MG63 (cell line): ENCODE measurements around the gene RASA2. TPM values are rescaled to one million over a fixed set of nuclear protein-coding genes. Genes with fewer than 3 reads are reported as not detected.
A peak's percentile ranks its signal among the peaks of the same experiment; 100 is the strongest.
"Not testable (repeated sequence)": the region's sequence is repeated elsewhere in the genome, so short reads cannot be mapped to it uniquely, and the experiment has no call there.

Experiments used
- DNase-seq: peaks from one replicate; pipeline ENCODE4 v3.0.0-alpha.2; 2020
- H3K27me3 ChIP-seq: fragments of 250-450 bp; sonication (Bioruptor Pico); 2 replicates; pipeline ENCODE4 v1.5.1; 2020; ENCODE audit warnings: mild to moderate bottlenecking, moderate library complexity
- H3K36me3 ChIP-seq: fragments of 250-450 bp; sonication (Bioruptor Pico); 2 replicates; pipeline ENCODE4 v1.5.1; 2020; ENCODE audit warnings: mild to moderate bottlenecking, moderate library complexity
- H3K4me3 ChIP-seq: fragments of 250-450 bp; sonication (Bioruptor Pico); 2 replicates; pipeline ENCODE4 v1.5.1; 2020; ENCODE audit warnings: mild to moderate bottlenecking, moderate library complexity
- H3K9me3 ChIP-seq: fragments of 250-450 bp; sonication (Bioruptor Pico); 2 replicates; pipeline ENCODE4 v1.5.1; 2020; ENCODE audit warnings: mild to moderate bottlenecking, moderate library complexity
- total RNA-seq: library from RNA; depleted of rRNA; stranded (reverse); fragments of >200 nt; shearing (Covaris generic); gene quantifications from 2 replicates; pipeline ENCODE4 v1.2.3, GENCODE V29; 2014; ENCODE audit warnings: low replicate concordance

Gene RASA2
- total RNA-seq, 1 experiment from 2014 or later, result 10.0 TPM

GRCh38 chr3:141625506-141625905 lies 138.7 kb downstream of the RASA2 start:
- no peaks in the 10 kb centered on the region for H3K27me3 ChIP-seq
- H3K9me3 ChIP-seq, result peaks cover 19% of the 10 kb centered on the region
- no peaks in the 10 kb centered on the region for H3K36me3 ChIP-seq
- H3K4me3 ChIP-seq, result no peak overlapping the region
- DNase-seq, result peak; percentile 65

- H3K4me3 ChIP-seq, H3K36me3 ChIP-seq, H3K27me3 ChIP-seq, DNase-seq: not testable (repeated sequence)
- peaks cover 21% of the 10 kb centered on the region for H3K9me3 ChIP-seq
These were observed 141.5 kb downstream of the RASA2 start for GRCh38 chr3:141628334-141628733.

DNA sequence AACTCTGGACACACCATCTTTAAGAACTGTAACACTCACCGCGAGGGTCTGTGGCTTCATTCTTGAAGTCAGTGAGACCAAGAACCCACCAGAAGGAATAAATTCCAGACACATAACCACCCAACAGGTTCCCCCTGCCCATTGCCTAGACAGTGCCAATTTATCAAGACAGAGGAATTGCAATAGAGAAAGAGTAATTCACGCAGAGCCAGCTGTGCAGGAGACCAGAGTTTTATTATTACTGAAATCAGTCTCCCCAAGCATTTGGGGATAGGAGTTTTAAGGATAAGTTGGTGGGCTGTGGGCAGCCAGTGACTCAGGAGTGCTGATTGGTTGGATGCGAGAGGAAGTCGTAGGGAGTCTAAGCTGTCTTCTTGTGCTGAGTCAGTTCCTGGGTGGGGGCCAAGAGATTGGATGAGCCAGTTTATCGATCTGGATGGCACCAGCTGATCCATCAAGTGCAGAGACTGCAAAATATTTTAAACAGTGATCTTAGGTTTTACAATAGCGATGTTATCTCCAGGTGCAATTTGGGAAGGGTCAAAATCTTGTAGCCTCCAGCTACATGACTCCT lies 142.1 kb downstream of the RASA2 start:
- not testable (repeated sequence) for H3K27me3 ChIP-seq, H3K36me3 ChIP-seq, DNase-seq, H3K4me3 ChIP-seq
- peaks cover 21% of the 10 kb centered on the region for H3K9me3 ChIP-seq

- Histone ChIP-seq H3K4me3 (no peak overlapping the region), H3K9me3 (peaks cover 21% of the 10 kb centered on the region)
- DNase-seq, result no peak
These were observed 143.1 kb downstream of the RASA2 start for GRCh38 chr3:141629976-141630375.

GRCh38 chr3:141632779-141633374 lies 146.1 kb downstream of the RASA2 start:
- Histone ChIP-seq H3K36me3 (no peaks in the 10 kb centered on the region), H3K9me3 (peaks cover 21% of the 10 kb centered on the region), H3K4me3 (no peak overlapping the region), H3K27me3 (no peaks in the 10 kb centered on the region)
- DNase-seq, result no peak

More at GRCh38 chr3:141629976-141630375, 143.1 kb downstream of the RASA2 start:
- Histone ChIP-seq H3K36me3 (no peaks in the 10 kb centered on the region), H3K27me3 (no peaks in the 10 kb centered on the region)

- no peak overlapping the region for H3K4me3 ChIP-seq
- DNase-seq, result no peak
- H3K9me3 ChIP-seq, result no peaks in the 10 kb centered on the region
- H3K36me3 ChIP-seq, result no peaks in the 10 kb centered on the region
- H3K27me3 ChIP-seq, result no peaks in the 10 kb centered on the region
These were observed 155.4 kb downstream of the RASA2 start for GRCh38 chr3:141642215-141642614.

DNA sequence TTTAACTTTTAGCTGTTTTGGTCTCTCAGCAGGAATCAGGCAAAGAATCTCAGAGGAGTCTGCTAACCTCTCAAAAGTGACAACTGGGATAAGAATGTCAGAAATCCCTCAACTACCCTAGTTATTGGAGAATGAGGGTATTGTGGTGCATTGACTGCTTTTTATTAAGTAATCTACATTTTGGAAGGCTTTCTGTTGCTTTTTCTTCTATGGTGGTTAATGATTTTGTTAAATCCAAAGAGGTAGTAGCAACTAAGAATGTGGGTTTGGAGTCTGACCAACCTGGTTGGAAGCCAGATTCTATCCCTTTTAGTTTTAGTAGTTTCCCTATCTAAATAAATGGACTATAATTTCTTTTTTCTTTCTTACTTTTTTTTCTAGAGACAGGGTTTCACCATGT lies 156.6 kb downstream of the RASA2 start:
- no peaks in the 10 kb centered on the region for H3K36me3 ChIP-seq
- no peaks in the 10 kb centered on the region for H3K9me3 ChIP-seq
- no peaks in the 10 kb centered on the region for H3K27me3 ChIP-seq
- DNase-seq, result peak; percentile 53
- H3K4me3 ChIP-seq, result no peak overlapping the region

DNA sequence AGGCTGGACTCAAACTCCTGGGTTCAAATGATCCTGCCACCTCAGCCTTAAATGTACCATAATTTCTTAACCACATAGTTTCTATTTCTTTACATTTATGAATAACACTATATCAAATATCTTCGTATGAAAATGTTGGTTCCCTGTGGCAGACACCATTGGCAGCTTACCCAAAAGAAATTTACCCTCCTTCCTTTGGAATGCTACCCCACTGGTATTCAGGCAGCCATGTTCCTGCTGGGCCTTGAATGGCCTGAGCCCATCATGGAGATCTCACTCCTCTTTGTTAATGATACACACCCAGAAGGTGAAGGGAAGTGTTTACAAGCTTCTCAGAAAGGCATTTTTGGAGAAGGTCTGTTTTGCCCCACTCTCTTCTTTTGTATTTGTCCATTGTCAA lies 157.0 kb downstream of the RASA2 start:
- no peak for DNase-seq

DNA sequence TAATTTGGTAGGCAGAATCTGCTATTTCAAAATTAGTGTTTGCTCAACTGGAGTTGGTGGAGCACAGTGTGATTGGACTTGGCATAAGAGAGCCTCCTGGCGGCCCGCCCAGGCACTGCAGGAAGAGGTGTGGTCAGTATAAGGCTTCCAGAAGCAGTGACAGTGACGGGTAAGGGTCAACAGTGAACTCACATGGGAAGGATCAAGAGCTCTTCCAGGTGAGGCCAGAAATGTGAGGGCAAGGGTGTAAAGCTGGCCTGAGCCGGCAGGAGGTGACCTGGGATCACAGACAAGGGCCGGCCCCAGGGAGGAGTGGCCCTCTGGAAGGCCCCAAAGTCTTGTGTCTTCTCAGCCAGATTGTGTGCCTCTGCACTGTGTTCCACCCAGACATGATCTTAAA lies 158.1 kb downstream of the RASA2 start:
- Histone ChIP-seq H3K4me3 (no peak overlapping the region), H3K9me3 (no peaks in the 10 kb centered on the region), H3K27me3 (no peaks in the 10 kb centered on the region), H3K36me3 (no peaks in the 10 kb centered on the region)
- peak; percentile 72 for DNase-seq

More for the DNA sequence above, 157.0 kb downstream of the RASA2 start:
- Histone ChIP-seq H3K36me3 (no peaks in the 10 kb centered on the region), H3K27me3 (no peaks in the 10 kb centered on the region), H3K9me3 (no peaks in the 10 kb centered on the region), H3K4me3 (no peak overlapping the region)

GRCh38 chr3:141646760-141647561 lies 160.1 kb downstream of the RASA2 start:
- Histone ChIP-seq H3K27me3 (no peaks in the 10 kb centered on the region), H3K9me3 (no peaks in the 10 kb centered on the region), H3K4me3 (no peak overlapping the region), H3K36me3 (no peaks in the 10 kb centered on the region)
- peak; percentile 66 for DNase-seq

DNA sequence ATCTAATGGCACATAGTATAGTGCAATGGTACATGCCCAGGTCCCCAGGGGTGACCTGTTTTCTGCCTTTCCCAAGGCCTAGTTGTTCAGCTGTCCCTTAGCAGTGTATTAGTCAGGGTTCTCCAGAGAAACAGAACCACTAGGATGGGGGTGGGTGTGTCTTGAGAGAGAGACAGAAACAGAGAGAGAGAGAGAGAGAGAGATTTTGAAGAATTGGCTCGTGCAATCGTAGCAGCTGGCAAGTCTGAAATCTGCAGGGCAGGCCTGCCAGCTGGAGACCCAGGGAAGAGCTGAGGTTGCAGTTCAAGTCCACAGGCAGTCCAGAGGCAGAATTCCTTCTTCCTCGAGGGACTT lies 160.7 kb downstream of the RASA2 start:
- Histone ChIP-seq H3K9me3 (no peaks in the 10 kb centered on the region), H3K36me3 (no peaks in the 10 kb centered on the region), H3K4me3 (no peak overlapping the region), H3K27me3 (no peaks in the 10 kb centered on the region)
- no peak for DNase-seq

DNA sequence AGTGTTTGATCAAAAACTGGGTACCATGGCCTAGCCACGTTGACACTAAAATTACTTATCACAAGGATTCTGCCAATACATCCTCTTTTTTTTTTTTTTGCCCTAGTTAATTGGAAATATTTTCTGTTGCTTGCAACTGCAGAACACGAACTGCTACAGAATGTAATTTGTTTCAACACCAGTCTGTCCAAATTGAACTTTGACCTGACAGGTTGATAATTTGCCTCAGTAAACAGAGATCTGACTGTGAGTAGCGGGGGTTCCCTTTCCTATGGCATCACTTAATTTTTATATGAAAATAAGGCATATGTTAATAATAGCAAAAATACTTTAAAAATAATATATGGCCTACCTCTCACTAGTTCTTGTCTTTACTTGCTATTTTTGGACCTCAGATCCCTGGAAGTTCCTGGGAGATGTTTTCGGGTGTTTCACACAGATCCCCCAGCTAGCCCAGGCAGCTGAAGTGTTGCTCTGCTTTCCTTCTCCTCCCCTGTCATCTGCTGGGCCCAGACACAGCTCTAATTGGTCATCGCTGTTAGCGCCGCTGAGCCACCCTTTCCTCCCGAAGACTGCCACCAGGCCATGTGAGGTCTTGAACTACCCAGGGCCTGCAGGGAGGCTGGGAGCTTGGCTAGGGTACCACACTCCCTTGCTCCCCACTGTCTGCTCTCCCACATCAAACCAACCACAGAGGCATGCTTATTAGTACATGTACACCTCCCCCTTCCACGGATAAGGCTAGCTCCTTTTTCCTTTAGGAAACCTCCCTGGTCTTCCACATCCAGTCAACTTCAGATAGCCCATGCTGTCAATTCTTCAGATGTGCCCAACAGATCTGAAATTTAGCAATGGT lies 161.5 kb downstream of the RASA2 start:
- DNase-seq, result no peak
- no peak overlapping the region for H3K4me3 ChIP-seq
- no peaks in the 10 kb centered on the region for H3K9me3 ChIP-seq
- no peaks in the 10 kb centered on the region for H3K36me3 ChIP-seq
- no peaks in the 10 kb centered on the region for H3K27me3 ChIP-seq

GRCh38 chr3:141649871-141650270 lies 163.0 kb downstream of the RASA2 start:
- no peak for DNase-seq
- Histone ChIP-seq H3K4me3 (no peak overlapping the region), H3K27me3 (no peaks in the 10 kb centered on the region)

DNA sequence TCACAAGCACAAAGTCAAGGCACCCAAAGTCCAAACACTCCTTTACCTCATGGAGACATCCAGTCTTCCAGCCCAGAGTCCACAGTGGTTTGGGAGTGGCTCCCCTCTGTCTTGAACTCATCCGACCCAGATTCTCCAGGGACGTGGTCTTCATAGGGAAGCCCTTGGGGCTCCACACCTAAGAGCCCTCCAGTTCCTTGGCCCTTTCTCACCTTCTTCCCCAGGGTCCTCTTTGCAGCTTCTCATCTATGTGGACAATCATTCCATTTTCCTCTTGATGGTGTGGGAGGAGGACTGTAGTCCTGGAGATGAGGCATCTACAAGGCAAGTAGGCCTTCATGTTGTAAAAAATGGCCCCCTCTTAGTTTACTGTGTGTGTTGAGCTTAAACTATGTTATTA lies 164.0 kb downstream of the RASA2 start:
- Histone ChIP-seq H3K9me3 (no peaks in the 10 kb centered on the region), H3K4me3 (no peak overlapping the region), H3K36me3 (no peaks in the 10 kb centered on the region), H3K27me3 (no peaks in the 10 kb centered on the region)
- DNase-seq, result no peak

More at GRCh38 chr3:141649871-141650270, 163.0 kb downstream of the RASA2 start:
- H3K36me3 ChIP-seq, result no peaks in the 10 kb centered on the region
- no peaks in the 10 kb centered on the region for H3K9me3 ChIP-seq

DNA sequence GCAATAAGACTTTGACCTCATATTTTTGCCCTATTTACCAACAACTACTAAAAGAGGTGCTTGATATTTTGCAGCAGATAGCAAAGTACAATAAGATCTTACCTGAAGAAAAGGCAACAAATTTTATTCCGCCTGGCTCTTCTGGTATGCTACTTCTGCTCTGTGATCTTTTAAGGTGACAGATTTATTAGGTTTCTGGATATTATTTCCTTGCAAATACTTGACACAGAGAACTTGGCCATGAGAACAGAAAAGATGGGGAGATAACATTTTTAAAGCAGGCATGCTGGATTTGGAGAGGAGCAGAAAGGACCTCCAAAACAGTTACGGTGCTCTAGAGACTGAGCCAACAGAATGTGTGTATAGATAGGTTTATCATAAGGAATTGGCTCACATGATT lies 164.6 kb downstream of the RASA2 start:
- no peaks in the 10 kb centered on the region for H3K36me3 ChIP-seq
- H3K27me3 ChIP-seq, result no peaks in the 10 kb centered on the region
- no peak for DNase-seq

GRCh38 chr3:141652349-141652748 lies 165.5 kb downstream of the RASA2 start:
- no peak overlapping the region for H3K4me3 ChIP-seq
- H3K36me3 ChIP-seq, result no peaks in the 10 kb centered on the region
- H3K27me3 ChIP-seq, result no peaks in the 10 kb centered on the region
- no peak for DNase-seq
- H3K9me3 ChIP-seq, result no peaks in the 10 kb centered on the region

More for the DNA sequence above, 164.6 kb downstream of the RASA2 start:
- Histone ChIP-seq H3K4me3 (no peak overlapping the region), H3K9me3 (no peaks in the 10 kb centered on the region)

- DNase-seq, result no peak
These were observed 167.0 kb downstream of the RASA2 start for GRCh38 chr3:141653847-141654246.

More at GRCh38 chr3:141653847-141654246, 167.0 kb downstream of the RASA2 start:
- Histone ChIP-seq H3K4me3 (no peak overlapping the region), H3K27me3 (no peaks in the 10 kb centered on the region), H3K36me3 (no peaks in the 10 kb centered on the region), H3K9me3 (no peaks in the 10 kb centered on the region)
